Renal cortical epithelial cell (primary cell): ENCODE results near the gene KCNG2. TPM values are rescaled to one million over a fixed set of nuclear protein-coding genes. Genes with fewer than 3 reads are reported as not detected.
"Not testable (repeated sequence)": the region's sequence is repeated elsewhere in the genome, so short reads cannot be mapped to it uniquely, and the experiment has no call there.

ENCODE experiments used
- DNase-seq: peaks from one replicate; pipeline ENCODE4 v3.0.0-alpha.2; 2011; ENCODE audit warnings: low read depth
- total RNA-seq: library from RNA; depleted of rRNA; stranded (reverse); fragments of >200 nt; gene quantifications from 2 replicates; pipeline ENCODE4 v1.2.3, GENCODE V29; 2014

Gene KCNG2, protein sequence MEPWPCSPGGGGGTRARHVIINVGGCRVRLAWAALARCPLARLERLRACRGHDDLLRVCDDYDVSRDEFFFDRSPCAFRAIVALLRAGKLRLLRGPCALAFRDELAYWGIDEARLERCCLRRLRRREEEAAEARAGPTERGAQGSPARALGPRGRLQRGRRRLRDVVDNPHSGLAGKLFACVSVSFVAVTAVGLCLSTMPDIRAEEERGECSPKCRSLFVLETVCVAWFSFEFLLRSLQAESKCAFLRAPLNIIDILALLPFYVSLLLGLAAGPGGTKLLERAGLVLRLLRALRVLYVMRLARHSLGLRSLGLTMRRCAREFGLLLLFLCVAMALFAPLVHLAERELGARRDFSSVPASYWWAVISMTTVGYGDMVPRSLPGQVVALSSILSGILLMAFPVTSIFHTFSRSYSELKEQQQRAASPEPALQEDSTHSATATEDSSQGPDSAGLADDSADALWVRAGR
- total RNA-seq = 0.20 TPM in 1 of 2 replicates, not detected in the other

DNA sequence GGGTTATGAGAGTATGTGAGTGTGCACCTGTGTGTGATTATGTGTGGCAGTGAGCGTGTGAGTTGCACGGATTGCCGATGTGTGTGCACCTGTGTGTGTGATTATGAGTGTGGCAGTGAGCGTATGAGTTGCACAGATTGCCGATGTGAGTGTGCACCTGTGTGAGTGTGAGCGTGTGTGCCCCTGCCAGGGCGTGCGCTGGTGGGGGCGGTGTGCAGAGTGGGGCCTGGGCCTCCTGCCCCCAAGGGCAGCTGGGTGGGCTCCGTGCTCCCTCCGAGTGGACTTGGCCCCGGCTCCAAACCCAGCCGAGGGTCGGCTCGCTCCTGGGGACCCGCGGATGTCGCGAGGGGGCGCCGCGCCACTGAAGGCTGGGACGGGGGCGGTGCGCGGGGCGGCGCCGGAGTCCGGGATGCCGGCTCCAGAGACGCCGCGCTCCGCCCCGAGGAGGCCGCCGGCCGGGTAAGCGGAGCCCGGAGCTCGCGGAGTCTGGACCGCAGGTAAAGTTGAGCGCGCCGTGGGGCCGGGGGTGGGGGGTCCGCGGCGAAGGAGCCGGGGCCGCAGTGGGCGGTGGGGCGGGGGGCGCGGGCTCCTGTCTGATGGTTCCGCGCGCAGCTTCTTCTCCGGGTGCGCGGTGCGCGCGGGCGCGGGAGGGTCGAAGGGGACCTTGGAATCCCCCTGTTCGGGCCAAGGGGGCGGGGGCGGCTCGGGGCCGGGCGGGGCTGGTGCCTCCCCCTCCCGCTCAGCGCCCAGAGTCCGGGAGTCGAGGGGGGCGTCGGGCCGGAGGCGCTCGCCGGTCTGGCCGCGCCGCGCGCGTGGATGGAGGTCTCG is at the start of gene KCNG2:
TSS of gene KCNG2 (plus strand) at position 421 of the 828 bp plus-strand sequence. CDS start 65,730 bp downstream, outside the sequence.
- DNase-seq = no peak

GRCh38 chr18:79748321-79749180 is 49.2 kb upstream of the KCNG2 start:
- DNase-seq = no peak

DNA sequence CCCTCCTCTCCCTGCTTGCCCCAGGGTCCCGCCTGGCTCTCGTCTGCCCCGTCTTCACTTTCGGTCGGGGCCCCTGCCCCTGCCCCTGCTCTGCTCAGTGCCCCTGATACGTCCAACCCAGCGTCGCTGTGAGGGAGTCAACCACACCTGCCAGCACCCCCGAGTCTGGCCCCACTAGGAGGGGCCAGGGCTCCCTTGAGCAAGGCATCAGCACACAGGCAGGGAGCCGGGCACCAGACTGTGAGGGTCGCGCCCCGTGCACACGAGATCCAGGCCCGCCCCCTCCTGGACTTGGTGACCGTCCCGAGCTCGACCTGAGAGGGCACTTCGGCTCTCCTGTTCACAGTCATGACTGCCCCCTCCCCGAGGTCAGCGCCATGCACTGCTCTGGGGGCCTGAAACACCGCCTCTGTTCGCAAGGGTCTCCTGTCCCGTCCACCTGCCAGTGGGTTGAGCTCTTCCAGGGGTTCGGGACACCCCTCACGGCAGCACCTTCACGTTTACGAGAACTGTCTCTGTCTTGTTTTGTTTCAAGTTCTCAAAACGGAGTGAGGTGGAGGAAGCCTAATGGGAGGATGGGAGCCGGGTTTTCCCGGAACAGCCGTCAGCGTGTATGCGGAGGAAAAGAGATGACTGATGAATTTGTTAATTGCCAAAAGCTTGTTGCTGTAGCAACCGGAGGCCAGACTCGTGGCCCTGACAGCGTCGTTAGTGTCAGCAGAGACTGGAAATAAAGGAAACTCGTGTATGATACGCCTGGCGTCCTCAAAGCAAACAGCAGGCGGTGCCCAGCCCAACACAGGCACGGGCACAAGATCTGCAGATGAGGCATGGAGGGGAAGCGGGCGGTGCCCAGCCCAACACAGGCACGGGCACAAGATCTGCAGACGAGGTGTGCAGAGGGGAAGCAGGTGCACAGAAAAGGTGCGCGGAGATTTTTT is 48.2 kb upstream of the KCNG2 start:
- DNase-seq = no peak

- DNase-seq = peak; percentile 3
Measured at GRCh38 chr18:79750980-79751571, 46.7 kb upstream of the KCNG2 start.

GRCh38 chr18:79751918-79752578 is 45.7 kb upstream of the KCNG2 start:
- DNase-seq = not testable (repeated sequence)

DNA sequence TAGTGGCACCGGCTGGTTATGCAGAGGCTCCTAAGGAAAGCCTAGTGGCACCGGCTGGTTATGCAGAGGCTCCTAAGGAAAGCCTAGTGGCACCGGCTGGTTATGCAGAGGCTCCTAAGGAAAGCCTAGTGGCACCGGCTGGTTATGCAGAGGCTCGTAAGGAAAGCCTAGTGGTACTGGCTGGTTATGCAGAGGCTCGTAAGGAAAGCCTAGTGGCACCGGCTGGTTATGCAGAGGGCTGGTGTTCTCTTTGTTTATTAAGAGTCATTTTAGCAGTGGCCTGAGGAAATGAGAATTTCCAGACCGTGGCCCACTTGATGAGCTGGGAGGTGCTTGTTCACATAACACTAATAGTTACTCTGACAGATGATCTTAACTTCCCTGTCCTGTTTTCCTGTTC is 44.8 kb upstream of the KCNG2 start:
- DNase-seq = not testable (repeated sequence)

- DNase-seq = no peak
Measured at GRCh38 chr18:79753391-79753851, 44.3 kb upstream of the KCNG2 start.

- DNase-seq = no peak
Measured at GRCh38 chr18:79754022-79754761, 43.5 kb upstream of the KCNG2 start.

DNA sequence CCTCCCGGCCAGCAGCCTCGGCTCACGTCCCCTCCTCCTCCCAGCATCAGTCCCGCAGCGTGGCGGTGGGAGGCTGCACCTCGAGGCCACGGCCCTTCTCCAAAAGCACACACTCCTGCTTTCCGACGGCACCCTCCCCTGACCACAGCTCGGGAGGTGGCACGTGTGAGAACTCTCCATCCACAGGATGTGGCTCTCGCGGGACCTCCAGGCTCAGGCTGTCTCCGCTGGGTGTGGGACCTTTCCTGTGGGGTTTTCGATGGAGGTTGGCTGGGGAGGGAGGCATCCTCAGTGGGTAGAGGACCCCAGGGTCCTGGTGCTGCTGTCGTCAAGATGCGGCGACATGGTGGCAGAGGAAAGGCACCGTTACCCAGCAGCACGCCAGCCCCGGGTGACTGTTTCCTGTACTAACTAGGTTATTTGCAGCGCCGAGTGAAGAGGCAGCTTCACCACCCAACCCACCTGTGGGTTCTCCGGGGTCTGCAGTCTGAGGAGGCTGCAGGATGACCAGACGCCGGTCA is 42.8 kb upstream of the KCNG2 start:
- DNase-seq = no peak

DNA sequence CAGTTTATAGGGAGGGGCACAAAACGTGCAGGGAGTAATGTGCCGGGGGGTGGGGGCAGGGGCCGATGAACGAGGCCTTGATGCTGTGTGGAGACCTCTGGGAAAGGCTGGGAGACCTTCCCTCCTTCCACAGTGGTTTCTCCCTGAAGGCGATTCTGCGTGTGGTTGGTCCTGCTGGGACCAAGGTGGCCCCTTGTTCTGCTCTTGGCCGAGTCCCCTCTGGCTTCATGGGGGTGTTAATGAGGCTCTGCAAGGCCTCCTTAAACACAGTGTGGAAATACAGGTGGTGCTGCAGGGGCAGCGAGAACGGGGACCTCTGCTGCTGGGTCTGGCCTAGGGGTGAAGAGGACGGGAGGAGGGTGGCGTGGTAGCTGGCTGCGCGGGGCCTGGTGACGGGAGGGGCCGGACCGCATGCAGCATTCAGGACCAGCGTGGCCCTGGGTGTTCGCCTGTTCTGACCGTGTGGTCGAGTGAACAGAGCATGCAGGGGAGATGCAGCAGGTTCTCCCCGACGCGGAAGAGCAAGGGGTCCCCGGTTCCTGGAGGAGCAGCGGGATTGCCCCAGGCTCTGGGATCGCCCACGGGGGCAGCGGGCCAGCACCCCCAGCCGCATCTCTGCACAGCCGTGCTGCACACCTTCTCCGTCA is 42.1 kb upstream of the KCNG2 start:
- DNase-seq = no peak

DNA sequence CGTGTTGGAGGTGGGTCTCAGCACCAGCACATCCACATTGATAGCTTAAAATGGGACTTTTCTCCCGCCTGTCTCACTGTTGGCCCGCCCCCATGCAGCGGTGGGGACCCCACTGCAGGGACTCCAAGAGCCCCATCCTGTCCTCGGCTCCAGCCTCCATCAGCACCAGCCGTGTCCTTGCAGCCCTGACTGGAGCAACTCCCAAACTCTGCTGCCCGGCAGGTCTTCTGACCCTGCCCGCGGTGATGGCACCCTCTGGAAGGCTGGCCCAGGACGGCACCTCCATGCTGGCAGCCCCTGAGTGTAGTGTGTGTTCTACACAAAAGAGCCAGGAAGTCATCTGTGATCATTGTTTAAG is 41.6 kb upstream of the KCNG2 start:
- no peak for DNase-seq

- no peak for DNase-seq
Measured at GRCh38 chr18:79756826-79757225, 40.9 kb upstream of the KCNG2 start.

DNA sequence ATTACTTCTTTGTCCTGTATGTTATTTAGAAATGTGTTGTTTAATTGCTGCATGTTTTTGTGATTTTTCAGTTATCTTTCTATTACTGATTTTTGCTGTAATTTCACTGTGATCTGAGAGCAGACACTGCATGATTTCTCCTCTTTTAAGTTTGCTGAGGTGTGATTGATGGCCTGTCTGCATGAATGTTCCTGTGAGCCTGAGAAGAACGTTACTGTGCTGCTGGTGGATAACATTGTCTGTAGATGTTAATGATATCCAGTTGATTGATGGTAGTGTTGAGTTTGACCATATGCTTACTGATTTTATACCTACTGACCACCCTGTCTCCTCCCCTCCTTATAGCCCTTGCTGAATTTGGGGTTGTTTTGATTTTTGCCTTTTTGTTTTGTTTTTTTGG is 37.4 kb upstream of the KCNG2 start:
- DNase-seq = no peak

DNA sequence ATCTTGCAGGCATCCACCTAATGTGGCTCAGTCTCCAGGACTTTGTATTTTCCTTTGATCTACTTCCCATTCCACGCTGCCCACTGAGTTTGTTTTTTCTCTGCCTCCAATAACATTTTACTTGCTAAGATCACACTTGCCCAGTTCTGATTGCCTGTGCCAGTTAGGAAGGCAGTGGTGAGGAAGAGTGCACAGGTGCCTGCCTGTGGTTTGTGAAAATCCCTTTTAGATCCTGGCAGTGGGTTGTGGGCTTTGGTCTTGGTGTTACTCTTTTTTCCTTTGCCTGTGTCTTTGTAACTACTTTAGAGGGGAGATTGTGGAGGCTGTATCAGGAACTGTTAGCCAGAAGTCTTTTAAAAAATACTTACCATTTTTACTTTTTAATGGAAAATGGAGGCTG is 36.9 kb upstream of the KCNG2 start:
- no peak for DNase-seq

GRCh38 chr18:79763407-79763806 is 34.3 kb upstream of the KCNG2 start:
- DNase-seq = no peak

- no peak for DNase-seq
Measured at GRCh38 chr18:79764131-79764530, 33.6 kb upstream of the KCNG2 start.

DNA sequence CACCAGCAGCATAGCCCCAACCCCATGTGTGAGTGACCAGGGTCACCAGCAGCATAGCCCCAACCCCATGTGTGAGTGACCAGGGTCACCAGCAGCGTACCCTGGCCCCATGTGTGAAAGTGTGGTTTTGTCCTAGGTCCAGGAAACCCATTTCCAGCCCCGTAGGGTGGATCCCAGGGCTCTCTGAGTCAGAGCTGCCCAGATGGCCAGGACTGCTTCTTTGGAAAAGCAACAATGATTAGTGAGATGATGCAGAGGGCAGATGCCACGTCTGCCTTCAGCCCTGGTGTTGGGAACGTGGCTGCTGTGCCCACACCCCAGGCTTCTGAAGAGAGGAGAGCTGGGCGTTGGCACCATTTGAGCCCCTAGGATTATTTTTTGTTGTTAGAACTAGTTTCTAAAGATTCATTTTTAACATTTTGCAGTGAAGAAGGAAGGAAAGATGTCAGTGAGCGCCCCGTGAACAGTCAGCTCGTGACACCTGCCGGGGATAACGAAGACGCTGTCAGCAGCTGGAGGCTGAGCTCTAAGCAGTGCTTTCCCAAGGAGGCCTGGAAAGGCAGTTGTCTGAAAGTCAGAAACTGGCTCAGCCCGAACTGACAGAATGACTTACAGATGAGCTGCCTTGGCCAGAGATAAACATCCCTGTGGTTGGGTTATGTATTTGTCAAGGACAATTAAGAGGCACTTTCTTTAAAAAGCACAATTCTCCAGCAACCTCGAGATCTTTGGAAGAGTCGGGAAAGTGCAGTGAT is 32.1 kb upstream of the KCNG2 start:
- DNase-seq = no peak
